CD4-positive, alpha-beta T cell treated with Interleukin-21 for 1 hour (primary cell): ENCODE data around the gene RWDD3.

Source experiments
- DNase-seq: peaks from one replicate; pipeline ENCODE4 v3.0.0-alpha.2; 2020

The RWDD3 gene

GRCh38 chr1:95286479-95286878, 52.5 kb downstream of the RWDD3 start:
- DNase-seq, result no peak

GRCh38 chr1:95287081-95287480, 53.1 kb downstream of the RWDD3 start:
- no peak for DNase-seq

GRCh38 chr1:95287825-95288224, 53.8 kb downstream of the RWDD3 start:
- DNase-seq, result no peak
